Body of pancreas (tissue), 4 donors: ENCODE data around the gene ALG6.

Source experiments
- CTCF ChIP-seq, 7 experiments: fragments of 450-650 bp in 4 of 7; fragments of 200-600 bp in 3 of 7; sonication (generic) in 3 of 7; IDR thresholded peaks; one replicate each; pipeline ENCODE4 v1.5.1; 2016 to 2019; ENCODE audit warnings: antibody characterized with exemption in 7 of 7
- POLR2A ChIP-seq, 3 donors: fragments of 450-650 bp; IDR thresholded peaks; one replicate each; pipeline ENCODE4 v1.6.1; 2016; ENCODE audit warnings: antibody characterized with exemption in 3 of 3, mild to moderate bottlenecking in 2 of 3

DNA sequence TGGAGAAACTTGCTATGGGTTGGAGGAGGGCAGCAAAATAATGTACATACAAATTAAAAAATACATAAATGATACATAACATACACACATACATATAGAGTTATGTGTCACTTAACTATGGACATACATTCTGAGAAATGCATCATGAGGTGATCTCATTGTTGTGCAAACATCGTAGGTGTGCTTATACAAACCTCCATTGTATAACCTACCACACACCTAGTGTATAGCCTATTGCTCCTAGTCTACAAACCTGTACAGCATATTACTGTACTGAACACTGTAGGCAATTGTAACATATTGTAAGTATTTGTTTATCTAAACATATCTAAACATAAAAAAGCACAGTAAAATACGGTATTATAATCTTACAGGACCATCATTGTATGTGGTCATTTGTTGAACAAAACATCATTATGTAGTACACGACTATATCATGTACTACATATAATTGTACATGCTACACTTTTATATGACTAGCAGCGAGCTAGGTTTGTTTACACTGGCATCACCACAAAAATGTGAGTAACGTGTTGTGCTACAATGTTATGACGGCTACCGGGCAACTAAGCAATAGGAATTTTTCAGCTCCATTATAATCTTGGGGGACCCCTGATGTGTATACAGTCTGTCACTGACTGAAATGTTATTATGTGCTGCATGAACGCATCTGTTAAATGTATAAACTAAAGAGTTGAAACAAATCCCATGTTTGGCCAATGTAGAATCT, 120.1 kb downstream of the ALG6 start:
- TF ChIP-seq CTCF (IDR thresholded peaks at IDR 0.05) (no peak), POLR2A (IDR thresholded peaks at IDR 0.05) (no peak)
